GM18858 (cell line): ENCODE results near the gene FMNL2.

ENCODE experiments used
- ATAC-seq: cut with Tn5 transposase; IDR thresholded peaks from one replicate; pipeline ENCODE4 v1.9.1; 2021; ENCODE audit not compliant: unreplicated experiment

Gene FMNL2

GRCh38 chr2:152602750-152603149 is 267.8 kb downstream of the FMNL2 start:
- ATAC-seq, result no peak

GRCh38 chr2:152603166-152603565 is 268.2 kb downstream of the FMNL2 start:
- no peak for ATAC-seq

- ATAC-seq, result no peak
Measured at GRCh38 chr2:152606081-152606480, 271.1 kb downstream of the FMNL2 start.

- no peak for ATAC-seq
Measured at GRCh38 chr2:152606941-152607340, 272.0 kb downstream of the FMNL2 start.

GRCh38 chr2:152607793-152608300 is 272.9 kb downstream of the FMNL2 start:
- ATAC-seq, result no peak

GRCh38 chr2:152609154-152609553 is 274.2 kb downstream of the FMNL2 start:
- no peak for ATAC-seq

GRCh38 chr2:152609699-152610098 is 274.7 kb downstream of the FMNL2 start:
- no peak for ATAC-seq

- ATAC-seq, result peak; percentile 85
Measured at GRCh38 chr2:152611458-152612231, 276.7 kb downstream of the FMNL2 start.

- ATAC-seq, result peak; percentile 46
Measured at GRCh38 chr2:152613235-152613634, 278.3 kb downstream of the FMNL2 start.

GRCh38 chr2:152615177-152615576 is 280.2 kb downstream of the FMNL2 start:
- no peak for ATAC-seq

- ATAC-seq, result no peak
Measured at GRCh38 chr2:152617456-152618192, 282.6 kb downstream of the FMNL2 start.

- ATAC-seq, result no peak
Measured at GRCh38 chr2:152618193-152618564, 283.2 kb downstream of the FMNL2 start.

- ATAC-seq, result no peak
Measured at GRCh38 chr2:152620208-152620607, 285.2 kb downstream of the FMNL2 start.

GRCh38 chr2:152620985-152621384 is 286.0 kb downstream of the FMNL2 start:
- no peak for ATAC-seq

GRCh38 chr2:152622219-152622618 is 287.2 kb downstream of the FMNL2 start:
- ATAC-seq, result no peak

- no peak for ATAC-seq
Measured at GRCh38 chr2:152623076-152623740, 288.2 kb downstream of the FMNL2 start.

GRCh38 chr2:152623775-152624174 is 288.8 kb downstream of the FMNL2 start:
- no peak for ATAC-seq

- no peak for ATAC-seq
Measured at GRCh38 chr2:152624805-152625204, 289.8 kb downstream of the FMNL2 start.

GRCh38 chr2:152626911-152627339 is 292.0 kb downstream of the FMNL2 start:
- no peak for ATAC-seq

GRCh38 chr2:152627351-152627957 is 292.5 kb downstream of the FMNL2 start:
- no peak for ATAC-seq

- no peak for ATAC-seq
Measured at GRCh38 chr2:152629202-152629601, 294.2 kb downstream of the FMNL2 start.
